ENCODE results near the gene C2orf80.
A peak's percentile ranks its signal among the peaks of the same experiment; 100 is the strongest.
"Not testable (repeated sequence)": the region's sequence is repeated elsewhere in the genome, so short reads cannot be mapped to it uniquely, and the experiment has no call there.

Gene C2orf80

DNA sequence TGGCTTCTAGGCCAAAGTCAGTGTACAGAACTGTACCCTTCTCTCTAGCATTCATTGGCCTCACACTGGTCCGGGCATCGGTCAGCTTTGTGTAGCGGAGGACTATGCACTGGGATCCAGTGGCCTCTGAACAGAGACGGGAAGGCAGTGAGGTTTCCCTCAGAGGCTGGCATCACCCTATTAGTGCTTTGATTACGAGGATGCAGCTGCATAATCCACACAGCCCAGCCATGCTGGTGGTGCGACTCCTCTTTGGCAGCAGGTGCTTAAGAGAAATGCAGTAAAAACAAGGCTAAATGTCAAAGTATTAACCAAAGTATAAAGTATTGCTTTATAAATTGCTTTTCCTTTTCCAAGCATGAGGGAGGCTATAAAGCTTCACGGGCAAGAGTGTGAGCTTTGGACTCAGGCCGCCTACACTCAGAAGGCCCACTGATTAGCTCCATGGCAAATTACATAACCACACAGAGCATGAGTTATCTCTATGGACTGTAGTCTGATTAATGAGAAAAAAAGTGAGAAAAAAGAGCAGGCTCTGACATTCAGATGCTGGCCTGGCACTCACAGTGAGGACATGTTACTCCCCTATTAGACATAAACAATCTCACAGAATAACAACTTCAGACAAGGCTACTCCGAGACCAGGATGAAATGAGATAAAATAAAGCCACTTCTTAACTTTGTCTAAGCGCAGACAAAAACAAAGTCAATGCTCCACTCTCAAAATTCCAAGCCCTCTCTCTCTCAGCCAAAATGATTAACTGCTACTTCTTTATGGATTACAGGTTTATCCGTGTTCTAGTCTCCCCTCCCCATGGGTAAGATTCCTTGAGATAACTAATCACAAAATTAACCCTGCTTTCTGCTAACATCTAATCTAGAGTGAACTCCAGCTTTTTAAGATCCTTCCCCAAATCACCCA is 53.8 kb downstream of the C2orf80 start:
- FAIRE-seq (no peak), DNase-seq (ENCODE audit: low spot score) (no peak)

DNA sequence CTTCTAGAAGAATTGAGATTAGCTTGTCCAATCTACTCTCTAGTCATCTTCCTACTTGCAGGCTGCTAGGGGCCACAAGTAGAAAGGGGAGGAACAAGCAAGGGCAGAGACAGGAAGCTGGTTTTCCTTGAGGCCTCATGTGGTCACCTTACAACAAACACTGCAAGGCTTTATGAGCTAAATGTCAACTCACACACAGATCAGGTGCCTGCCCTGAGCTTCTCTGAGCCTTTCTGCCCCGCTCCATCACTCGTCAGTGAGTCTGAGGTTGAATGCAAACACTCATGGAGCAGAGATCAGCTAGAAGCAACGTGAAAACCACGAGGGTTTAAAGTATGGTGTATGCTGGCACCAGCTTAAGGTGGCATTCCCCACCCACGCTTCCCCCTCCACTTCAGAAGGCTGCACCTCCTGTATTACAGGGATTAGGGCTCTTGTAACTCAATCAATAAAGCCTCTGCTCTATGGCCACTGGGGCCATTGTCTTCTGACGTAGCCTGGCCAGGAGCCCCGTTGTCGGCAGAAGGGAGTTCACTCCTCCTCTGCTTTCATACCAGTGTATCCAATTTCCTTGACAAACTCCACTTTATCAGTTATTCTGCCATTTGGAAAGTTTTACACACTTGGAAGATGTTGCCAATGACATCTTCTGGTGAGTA is 54.8 kb downstream of the C2orf80 start:
- DNase-seq (ENCODE audit: low spot score) = no peak
- no peak for FAIRE-seq

- no peak for DNase-seq (ENCODE audit: low spot score)
- no peak for FAIRE-seq
Observed at GRCh38 chr2:208130712-208131110, 59.1 kb downstream of the C2orf80 start.

DNA sequence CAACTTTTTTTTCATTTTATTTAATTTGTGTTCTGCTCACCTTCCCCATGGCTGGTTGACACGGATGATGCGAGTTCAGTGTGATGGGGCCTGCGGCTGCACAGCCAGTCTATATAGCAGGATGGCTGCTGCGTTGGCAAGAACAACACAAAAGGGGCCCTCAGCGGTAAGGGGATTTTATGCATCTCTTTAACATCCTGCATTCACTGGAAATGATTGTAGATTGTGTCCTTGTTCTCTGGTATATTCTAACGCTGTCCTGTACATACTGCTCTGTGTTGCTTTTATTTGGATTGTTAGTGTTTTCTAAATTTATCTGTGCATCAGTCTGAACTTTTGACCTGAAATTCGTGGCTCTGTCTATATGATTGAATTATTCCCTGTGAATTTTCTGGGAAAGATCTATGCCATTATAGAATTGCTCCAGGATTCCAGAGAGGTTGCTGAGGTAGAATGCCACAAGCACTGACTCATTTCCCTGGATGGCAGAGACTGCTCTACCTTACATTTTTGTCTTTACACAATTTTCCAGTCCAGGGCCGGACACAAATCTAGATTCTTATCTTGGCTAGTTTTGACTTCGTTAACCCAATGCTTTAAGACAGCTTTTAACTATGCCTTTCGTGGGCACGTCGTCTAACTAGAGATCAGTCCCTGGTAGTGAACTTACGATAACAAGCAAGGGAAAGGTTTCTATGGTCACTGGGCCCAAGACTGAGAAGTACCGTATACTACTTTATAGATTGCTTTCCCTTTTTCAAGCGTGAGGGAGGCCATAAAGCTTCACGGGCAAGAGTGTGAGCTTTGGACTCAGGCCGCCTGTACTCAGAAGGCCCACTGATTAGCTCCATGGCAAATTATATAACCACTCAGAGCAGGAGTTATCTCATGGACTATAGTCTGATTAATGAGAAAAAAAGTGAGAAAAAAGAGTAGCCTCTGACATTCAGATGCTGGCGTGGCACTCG is 59.8 kb downstream of the C2orf80 start, which contains the start of gene CRYGC:
Gene CRYGC (minus strand): TSS at position 85 of the 968 bp plus-strand sequence. CDS start 36 bp downstream, at position 49.
- DNase-seq (ENCODE audit: low spot score) (peak; percentile 59), FAIRE-seq (no peak)

- no peak for DNase-seq (ENCODE audit: low spot score)
- no peak for FAIRE-seq
Observed at GRCh38 chr2:208128136-208128535, 61.7 kb downstream of the C2orf80 start.

- DNase-seq (ENCODE audit: low spot score) (no peak), FAIRE-seq (no peak)
Observed at GRCh38 chr2:208127090-208127489, 62.7 kb downstream of the C2orf80 start.

- DNase-seq (ENCODE audit: low spot score) (no peak), FAIRE-seq (no peak)
Observed at GRCh38 chr2:208125251-208125650, 64.6 kb downstream of the C2orf80 start.

DNA sequence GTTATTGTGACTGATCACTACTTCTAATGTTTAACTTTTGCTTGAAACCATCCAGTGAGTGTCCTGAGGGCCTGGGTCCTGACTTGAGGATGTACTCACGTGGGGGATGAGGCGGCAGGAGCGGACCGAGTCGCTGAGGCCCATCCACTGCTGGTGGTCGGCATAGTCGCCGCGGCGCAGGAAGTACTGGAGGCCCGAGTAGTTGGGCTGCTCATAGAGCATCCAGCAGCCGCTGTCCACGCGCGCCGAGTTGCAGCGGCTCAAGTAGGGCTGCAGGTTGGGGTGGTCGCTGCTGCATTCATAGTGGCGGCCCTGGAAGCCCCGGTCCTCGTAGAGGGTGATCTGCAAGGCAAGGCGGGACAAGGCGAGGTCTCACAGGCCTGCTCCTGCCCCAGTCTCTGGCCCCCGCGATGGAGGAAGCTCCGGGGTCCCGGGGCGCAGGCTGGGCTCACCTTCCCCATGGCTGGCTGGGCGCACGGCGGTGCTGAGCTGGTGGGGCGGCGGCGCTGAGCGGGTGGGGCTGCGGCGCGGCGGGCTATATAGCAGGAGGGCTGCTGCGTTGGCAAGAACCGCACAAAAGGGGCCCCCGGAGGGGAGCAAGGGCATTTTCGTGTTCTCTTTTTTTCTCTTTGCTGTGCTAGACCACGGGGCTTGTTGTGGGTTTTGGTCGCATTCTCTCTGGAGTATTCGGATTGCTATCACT is 65.7 kb downstream of the C2orf80 start, which contains the start of gene CRYGD:
Gene CRYGD (minus strand): TSS at position 512 of the 703 bp plus-strand sequence. CDS start 51 bp downstream, at position 461.
- not testable (repeated sequence) for FAIRE-seq; DNase-seq (ENCODE audit: low spot score)

DNA sequence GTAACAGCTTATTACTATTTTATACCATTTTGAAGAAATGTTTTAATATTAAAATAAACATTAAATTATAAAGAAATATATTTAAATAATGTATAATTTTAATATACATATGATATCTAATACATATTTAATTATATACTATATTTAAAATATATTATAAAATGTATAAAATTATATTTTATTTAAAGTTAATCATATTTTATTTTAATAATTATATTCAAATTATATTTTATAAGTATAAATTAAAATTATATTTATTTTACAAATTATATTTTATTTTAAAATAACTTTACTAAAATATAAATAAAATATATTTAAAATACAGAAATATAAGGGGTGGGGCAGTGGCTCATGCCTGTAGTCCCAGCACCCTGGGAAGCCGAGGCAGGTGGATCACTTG is 67.6 kb downstream of the C2orf80 start:
- no peak for DNase-seq (ENCODE audit: low spot score)

DNA sequence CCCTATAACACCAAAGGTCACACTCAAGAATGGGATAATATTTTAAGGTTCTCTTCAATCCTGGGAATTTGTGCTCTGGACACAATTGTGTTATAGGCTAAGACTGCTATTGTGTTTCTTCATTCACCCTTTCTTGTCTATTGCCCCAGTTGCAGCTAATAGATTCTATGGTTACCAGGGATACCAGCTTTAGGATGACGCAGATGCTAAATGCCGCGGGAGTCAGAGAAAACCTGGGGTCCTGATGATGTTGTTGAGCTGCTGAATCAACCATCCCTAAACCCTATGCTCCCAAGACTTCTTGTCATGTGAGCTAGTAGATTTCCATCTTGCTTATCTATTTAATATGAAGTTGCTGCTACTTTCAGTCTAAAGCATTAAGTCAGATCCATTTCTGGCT is 70.9 kb downstream of the C2orf80 start:
- DNase-seq (ENCODE audit: low spot score) (no peak), FAIRE-seq (no peak)

More for the DNA sequence above, 67.6 kb downstream of the C2orf80 start:
- no peak for FAIRE-seq

DNA sequence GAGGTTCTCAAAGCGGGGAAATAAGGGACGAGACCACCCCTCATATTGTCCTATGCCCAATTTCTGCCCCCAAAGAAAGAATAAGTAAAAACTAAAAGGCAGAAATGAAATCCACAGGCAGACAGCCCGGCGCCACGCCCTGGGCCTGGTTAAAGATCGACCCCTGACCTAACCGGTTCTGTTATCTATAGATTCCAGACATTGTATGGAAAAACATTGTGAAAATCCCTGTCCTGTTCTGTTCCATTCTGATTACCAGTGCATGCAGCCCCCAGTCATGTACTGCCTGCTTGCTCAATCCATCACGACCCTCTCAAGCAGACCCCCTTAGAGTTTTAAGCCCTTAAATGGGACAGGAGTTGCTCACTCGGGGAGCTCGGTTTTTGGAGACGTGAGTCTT is 72.4 kb downstream of the C2orf80 start:
- DNase-seq (ENCODE audit: low spot score); FAIRE-seq: not testable (repeated sequence)
